ENCODE measurements around the gene ARHGAP6. TPM values are rescaled to one million over a fixed set of nuclear protein-coding genes. Genes with fewer than 3 reads are reported as not detected.
A peak's percentile ranks its signal among the peaks of the same experiment; 100 is the strongest.

ARHGAP6 gene
- total RNA-seq, 4 donors from 2014 or later: 0.64 to 9.5 (median 2.3) TPM

DNA sequence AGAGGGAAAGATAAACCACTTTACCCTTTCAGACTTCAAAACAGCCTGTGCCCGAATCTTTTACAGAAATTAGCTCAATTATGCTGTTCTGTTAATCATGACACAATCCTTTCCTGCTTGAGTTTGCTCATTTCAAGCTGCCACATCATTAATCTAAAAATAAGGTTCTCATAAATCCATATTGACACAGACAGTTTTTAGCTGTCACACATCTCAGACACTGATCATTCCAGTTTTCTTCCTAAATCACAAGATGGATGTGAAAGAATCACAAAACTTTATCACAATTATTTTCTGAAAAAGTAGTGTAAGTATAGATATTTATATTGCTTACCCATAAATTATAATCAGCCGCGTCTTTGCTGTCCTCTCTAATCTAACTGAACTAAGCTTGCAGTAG lies 400.4 kb downstream of the ARHGAP6 start:
- TF ChIP-seq, protein P1, sequence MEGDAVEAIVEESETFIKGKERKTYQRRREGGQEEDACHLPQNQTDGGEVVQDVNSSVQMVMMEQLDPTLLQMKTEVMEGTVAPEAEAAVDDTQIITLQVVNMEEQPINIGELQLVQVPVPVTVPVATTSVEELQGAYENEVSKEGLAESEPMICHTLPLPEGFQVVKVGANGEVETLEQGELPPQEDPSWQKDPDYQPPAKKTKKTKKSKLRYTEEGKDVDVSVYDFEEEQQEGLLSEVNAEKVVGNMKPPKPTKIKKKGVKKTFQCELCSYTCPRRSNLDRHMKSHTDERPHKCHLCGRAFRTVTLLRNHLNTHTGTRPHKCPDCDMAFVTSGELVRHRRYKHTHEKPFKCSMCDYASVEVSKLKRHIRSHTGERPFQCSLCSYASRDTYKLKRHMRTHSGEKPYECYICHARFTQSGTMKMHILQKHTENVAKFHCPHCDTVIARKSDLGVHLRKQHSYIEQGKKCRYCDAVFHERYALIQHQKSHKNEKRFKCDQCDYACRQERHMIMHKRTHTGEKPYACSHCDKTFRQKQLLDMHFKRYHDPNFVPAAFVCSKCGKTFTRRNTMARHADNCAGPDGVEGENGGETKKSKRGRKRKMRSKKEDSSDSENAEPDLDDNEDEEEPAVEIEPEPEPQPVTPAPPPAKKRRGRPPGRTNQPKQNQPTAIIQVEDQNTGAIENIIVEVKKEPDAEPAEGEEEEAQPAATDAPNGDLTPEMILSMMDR (IDR thresholded peaks at IDR 0.05): no peak
- TF ChIP-seq POLR2A (IDR thresholded peaks at IDR 0.05): no peak
- WGBS, 2 donors: 55 to 61% methylated on average over 3 of the region's 3 CpGs
- H3K36me3 ChIP-seq: no peaks in the 10 kb centered on the region
- H3K4me3 ChIP-seq: peak overlapping the region in 1 of 4 donors; percentile 25
- H3K27ac ChIP-seq: peak overlapping the region in 2 of 4 donors; percentile 15 to 21
- H3K4me1 ChIP-seq: peaks cover 0 to 6% (median 0%) of the 10 kb centered on the region in 3 donors
- no peaks in the 10 kb centered on the region for H3K9me3 ChIP-seq
- DNase-seq: no peak
- intact Hi-C loops (cut with DNase I): no loop called here
- no peaks in the 10 kb centered on the region for H3K27me3 ChIP-seq

DNA sequence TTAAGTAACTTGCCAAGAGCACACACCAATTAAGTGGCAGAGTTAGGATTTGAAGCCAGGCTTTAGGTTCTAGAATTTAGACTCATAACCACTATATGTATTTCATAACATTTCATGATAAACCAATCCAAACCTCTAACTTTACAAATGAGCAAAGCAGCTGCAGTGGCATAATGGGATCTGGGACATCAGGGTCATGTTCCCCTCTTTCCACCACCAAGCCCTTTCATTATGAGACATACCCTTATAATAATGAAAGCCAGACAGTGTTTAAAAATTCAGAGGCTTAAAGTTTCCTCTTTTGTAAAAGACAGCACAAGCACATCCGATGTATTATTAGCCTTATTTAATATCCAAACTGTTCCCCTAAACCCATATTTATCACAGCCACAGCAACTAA lies 400.8 kb downstream of the ARHGAP6 start:
- Histone ChIP-seq H3K36me3 (no peaks in the 10 kb centered on the region), H3K4me1 (peaks cover 0 to 3% (median 0%) of the 10 kb centered on the region in 3 donors), H3K9me3 (no peaks in the 10 kb centered on the region), H3K27me3 (no peaks in the 10 kb centered on the region), H3K4me3 (peak overlapping the region in 1 of 4 donors; percentile 25), H3K27ac (peak overlapping the region in 2 of 4 donors; percentile 15 to 21)
- DNase-seq: no peak
- no peak for TF ChIP-seq POLR2A (IDR thresholded peaks at IDR 0.05)
- TF ChIP-seq, protein P1 (IDR thresholded peaks at IDR 0.05): no peak
- intact Hi-C loops (cut with DNase I): no loop called here
- WGBS, 2 donors: 45 to 100% methylated on average over 1 of the region's 1 CpG

DNA sequence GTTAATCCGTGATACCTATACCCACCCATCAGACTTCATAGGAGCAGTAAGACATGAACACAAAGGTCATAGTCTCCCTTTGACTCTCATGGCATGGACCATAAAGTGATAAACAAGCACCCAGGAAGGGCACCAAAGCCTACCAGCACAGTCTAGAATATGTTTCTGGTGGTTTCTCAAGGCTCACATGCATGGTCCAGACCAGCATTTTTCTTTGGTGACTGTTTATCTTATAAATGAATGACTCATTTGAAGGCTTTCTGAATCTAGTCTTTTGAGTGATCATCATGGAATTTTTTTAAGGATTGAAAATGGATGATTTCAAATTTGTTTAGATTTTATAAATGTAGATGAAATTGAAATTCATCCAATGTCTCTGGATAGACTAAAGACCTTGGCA lies 404.5 kb downstream of the ARHGAP6 start:
- WGBS, 2 donors: 100% methylated on average over 1 of the region's 1 CpG
- Histone ChIP-seq H3K27me3 (no peaks in the 10 kb centered on the region), H3K9me3 (no peaks in the 10 kb centered on the region), H3K4me3 (no peak overlapping the region), H3K36me3 (no peaks in the 10 kb centered on the region), H3K27ac (no peak overlapping the region), H3K4me1 (no peaks in the 10 kb centered on the region)
- DNase-seq: no peak
- intact Hi-C loops (cut with DNase I): no loop called here
- TF ChIP-seq, protein P1 (IDR thresholded peaks at IDR 0.05): no peak
- no peak for TF ChIP-seq POLR2A (IDR thresholded peaks at IDR 0.05)

DNA sequence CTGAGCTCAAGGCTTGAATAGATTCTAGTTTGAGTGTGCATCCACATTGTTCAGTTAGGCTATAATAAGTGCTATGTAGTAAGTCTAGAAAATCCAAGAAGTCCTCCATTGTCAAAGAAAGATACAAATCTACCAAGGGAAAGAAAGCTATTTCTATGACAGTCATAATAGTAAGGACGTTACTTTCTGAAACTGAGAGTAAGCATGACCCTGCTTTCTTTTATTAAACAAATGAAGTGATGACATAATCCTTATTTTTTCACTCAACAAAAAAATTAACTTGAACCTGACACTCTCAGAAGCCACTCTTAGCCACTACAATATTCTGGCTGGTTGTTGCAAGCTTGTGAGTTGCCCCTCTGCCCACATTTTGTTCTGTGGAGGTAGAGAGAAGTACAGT lies 406.3 kb downstream of the ARHGAP6 start:
- DNase-seq: no peak
- Histone ChIP-seq H3K36me3 (no peaks in the 10 kb centered on the region), H3K27me3 (no peaks in the 10 kb centered on the region), H3K4me3 (no peak overlapping the region), H3K4me1 (no peaks in the 10 kb centered on the region), H3K27ac (no peak overlapping the region), H3K9me3 (no peaks in the 10 kb centered on the region)
- TF ChIP-seq, protein P1 (IDR thresholded peaks at IDR 0.05): no peak
- TF ChIP-seq POLR2A (IDR thresholded peaks at IDR 0.05): no peak
- intact Hi-C loops (cut with DNase I): no loop called here
- 31 to 40% methylated on average over 1 of the region's 1 CpG for WGBS, 2 donors

DNA sequence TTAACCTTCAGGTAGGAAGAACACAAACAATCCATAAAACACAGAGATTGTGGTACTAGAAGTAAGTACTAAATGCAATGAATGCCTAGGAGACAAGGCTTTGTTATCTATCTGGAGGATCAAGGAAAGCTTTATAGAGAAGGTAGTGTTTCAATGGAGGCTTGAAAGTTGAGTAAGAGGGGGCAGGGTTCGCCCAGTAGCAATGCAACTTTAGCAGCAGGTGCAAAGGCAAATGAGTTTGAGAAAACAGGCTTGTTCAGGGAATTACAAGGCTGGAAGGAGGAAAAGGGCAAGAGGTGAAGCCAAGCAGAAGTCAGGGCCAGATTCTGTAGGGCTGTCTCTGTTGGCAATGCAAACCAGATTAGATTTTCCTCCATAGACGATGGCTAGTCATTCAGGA lies 408.0 kb downstream of the ARHGAP6 start:
- 54 to 75% methylated on average over 2 of the region's 2 CpGs for WGBS, 2 donors

DNA sequence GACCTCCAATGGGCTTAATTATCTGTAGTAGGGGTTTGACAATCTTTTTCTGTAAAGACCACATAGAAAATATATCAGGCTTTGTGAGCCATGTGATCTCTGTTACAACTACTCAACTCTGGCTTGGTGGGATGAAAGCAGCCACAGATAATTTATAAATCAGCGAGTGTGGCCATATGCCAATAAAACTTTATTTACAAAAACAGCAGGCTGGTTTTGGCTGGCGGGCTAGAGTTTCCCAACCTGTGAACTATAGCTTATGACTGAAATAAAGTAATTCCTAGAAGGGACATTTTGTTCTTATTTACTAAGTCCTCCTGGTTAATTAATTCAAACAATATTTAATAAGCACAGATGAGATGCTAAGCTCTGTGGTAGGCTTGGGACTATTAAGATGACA lies 408.4 kb downstream of the ARHGAP6 start:
- H3K27me3 ChIP-seq: no peaks in the 10 kb centered on the region
- TF ChIP-seq, protein P1 (IDR thresholded peaks at IDR 0.05): no peak
- TF ChIP-seq POLR2A (IDR thresholded peaks at IDR 0.05): no peak
- no peaks in the 10 kb centered on the region for H3K9me3 ChIP-seq
- no peaks in the 10 kb centered on the region for H3K4me1 ChIP-seq
- DNase-seq: no peak
- no peaks in the 10 kb centered on the region for H3K36me3 ChIP-seq
- WGBS, 2 donors: 77 to 100% methylated on average over 2 of the region's 2 CpGs
- intact Hi-C loops (cut with DNase I): no loop called here
- no peak overlapping the region for H3K27ac ChIP-seq
- H3K4me3 ChIP-seq: no peak overlapping the region

More for the DNA sequence above, 408.0 kb downstream of the ARHGAP6 start:
- DNase-seq: no peak
- Histone ChIP-seq H3K36me3 (no peaks in the 10 kb centered on the region), H3K27me3 (no peaks in the 10 kb centered on the region), H3K4me1 (no peaks in the 10 kb centered on the region), H3K27ac (no peak overlapping the region), H3K4me3 (no peak overlapping the region), H3K9me3 (no peaks in the 10 kb centered on the region)
- TF ChIP-seq POLR2A (IDR thresholded peaks at IDR 0.05): no peak
- intact Hi-C loops (cut with DNase I): no loop called here
